HG03469 (cell line): ENCODE data around the gene TNN.
"Not testable (repeated sequence)": the region's sequence is repeated elsewhere in the genome, so short reads cannot be mapped to it uniquely, and the experiment has no call there.

Experiments
- ATAC-seq: cut with Tn5 transposase; IDR thresholded peaks from one replicate; pipeline ENCODE4 v1.9.1; 2021; ENCODE audit warnings: mild to moderate bottlenecking, moderate library complexity, moderate number of reproducible peaks; ENCODE audit not compliant: unreplicated experiment

Gene TNN, protein sequence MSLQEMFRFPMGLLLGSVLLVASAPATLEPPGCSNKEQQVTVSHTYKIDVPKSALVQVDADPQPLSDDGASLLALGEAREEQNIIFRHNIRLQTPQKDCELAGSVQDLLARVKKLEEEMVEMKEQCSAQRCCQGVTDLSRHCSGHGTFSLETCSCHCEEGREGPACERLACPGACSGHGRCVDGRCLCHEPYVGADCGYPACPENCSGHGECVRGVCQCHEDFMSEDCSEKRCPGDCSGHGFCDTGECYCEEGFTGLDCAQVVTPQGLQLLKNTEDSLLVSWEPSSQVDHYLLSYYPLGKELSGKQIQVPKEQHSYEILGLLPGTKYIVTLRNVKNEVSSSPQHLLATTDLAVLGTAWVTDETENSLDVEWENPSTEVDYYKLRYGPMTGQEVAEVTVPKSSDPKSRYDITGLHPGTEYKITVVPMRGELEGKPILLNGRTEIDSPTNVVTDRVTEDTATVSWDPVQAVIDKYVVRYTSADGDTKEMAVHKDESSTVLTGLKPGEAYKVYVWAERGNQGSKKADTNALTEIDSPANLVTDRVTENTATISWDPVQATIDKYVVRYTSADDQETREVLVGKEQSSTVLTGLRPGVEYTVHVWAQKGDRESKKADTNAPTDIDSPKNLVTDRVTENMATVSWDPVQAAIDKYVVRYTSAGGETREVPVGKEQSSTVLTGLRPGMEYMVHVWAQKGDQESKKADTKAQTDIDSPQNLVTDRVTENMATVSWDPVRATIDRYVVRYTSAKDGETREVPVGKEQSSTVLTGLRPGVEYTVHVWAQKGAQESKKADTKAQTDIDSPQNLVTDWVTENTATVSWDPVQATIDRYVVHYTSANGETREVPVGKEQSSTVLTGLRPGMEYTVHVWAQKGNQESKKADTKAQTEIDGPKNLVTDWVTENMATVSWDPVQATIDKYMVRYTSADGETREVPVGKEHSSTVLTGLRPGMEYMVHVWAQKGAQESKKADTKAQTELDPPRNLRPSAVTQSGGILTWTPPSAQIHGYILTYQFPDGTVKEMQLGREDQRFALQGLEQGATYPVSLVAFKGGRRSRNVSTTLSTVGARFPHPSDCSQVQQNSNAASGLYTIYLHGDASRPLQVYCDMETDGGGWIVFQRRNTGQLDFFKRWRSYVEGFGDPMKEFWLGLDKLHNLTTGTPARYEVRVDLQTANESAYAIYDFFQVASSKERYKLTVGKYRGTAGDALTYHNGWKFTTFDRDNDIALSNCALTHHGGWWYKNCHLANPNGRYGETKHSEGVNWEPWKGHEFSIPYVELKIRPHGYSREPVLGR (N-terminal part only)

DNA sequence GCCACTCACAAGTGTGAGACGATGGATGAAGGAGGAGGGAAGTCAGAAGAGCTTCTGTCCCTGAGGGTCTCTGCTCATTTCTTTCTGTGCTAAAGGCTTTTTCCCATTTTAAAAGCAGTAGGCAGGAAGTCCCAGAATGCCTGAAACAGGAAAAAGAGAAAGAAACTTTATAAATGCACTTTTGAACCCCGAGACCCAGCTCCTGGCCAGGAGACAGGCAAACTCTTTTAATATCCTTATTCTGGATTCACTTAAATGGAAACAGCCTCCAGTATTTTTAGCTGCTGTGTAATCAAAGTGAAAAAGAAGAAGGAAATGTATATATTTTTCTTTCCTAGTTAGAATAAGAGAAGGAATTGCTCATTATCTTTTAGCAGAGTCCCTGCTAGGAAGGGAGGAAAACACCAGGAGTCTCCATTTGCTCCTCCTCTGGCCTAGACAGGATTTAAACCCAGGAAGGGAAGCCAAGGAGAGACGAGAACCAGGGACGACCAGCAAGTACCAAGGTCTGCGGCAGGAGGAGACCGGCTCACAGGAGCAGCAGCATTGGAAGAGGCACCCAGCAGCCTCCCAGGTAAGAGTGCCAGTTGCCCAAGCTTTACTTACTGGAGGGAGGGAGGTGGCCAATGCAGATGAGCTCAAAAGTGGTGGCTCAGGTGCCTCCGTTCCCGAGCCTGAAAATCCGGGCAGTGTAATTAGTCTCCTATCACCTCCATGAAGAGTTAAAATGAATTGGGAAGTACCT is at the start of gene TNN:
Gene TNN, plus strand, starts transcription at position 472 of the 745 bp plus-strand sequence. CDS start 9,586 bp downstream, outside the sequence.
- ATAC-seq, result no peak

DNA sequence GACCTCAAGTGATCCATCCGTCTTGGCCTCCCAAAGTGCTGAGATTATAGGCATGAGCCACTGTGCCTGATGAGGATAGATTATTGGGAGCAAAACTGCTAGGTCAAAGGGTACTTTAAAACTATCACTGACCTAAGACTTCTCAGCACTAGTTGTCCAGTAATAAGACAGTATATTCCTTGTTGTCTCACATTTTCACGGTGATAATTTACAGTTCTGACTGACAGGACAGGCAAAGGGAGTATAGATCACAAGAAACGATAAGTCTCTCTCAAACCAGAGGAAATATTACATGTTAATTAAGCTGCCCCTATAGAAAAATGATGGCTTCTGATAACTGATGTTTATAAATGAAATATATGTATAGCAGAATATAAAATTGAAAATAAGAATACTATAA is 48.1 kb upstream of the TNN start:
- ATAC-seq, result no peak

- ATAC-seq, result peak; percentile 76
Measured at GRCh38 chr1:175023043-175023921, 44.4 kb upstream of the TNN start, which contains the start of gene MRPS14. Gene MRPS14, minus strand, starts transcription at chr1:175023425. Its CDS starts 17 bp downstream, at chr1:175023408.

DNA sequence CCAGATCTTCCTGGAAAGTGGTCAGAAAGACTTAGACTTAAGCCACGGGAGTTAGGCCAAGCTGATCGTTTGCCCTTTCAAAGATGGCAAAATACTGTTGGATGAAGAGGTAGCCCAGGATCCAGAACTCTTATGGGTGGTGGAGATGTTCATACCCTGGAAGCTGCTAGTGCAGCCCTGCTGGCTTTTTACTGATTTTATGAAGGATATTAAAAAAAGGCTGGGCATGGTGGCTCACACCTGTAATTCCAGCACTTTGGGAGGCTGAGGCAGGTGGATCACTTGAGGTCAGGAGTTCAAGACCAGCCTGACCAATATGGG is 43.8 kb upstream of the TNN start:
- ATAC-seq, result not testable (repeated sequence)

- ATAC-seq, result no peak
Measured at GRCh38 chr1:175024773-175025172, 42.9 kb upstream of the TNN start.

- ATAC-seq, result no peak
Measured at GRCh38 chr1:175033953-175034352, 33.7 kb upstream of the TNN start.

DNA sequence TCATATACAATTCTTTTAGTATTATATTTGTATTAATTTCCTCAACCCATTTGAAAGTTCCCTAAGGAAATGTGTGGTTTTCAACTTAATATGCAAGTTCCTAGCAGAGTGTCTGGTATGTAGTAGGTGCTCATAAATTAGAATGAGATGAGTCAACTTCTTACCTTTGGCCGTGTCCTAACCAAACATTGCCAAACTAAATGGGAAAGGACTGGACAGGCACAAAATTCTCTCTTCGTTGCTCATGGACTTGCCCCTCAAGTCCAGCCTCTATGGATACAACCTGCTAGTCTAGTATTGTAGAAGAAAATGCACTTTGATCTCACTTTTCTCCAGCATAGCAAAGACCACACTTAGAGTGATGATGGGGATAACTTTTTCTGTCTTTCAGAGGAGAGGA is 32.9 kb upstream of the TNN start:
- ATAC-seq, result no peak

GRCh38 chr1:175035865-175036264 is 31.8 kb upstream of the TNN start:
- ATAC-seq, result no peak

- no peak for ATAC-seq
Measured at GRCh38 chr1:175036476-175036875, 31.2 kb upstream of the TNN start.

DNA sequence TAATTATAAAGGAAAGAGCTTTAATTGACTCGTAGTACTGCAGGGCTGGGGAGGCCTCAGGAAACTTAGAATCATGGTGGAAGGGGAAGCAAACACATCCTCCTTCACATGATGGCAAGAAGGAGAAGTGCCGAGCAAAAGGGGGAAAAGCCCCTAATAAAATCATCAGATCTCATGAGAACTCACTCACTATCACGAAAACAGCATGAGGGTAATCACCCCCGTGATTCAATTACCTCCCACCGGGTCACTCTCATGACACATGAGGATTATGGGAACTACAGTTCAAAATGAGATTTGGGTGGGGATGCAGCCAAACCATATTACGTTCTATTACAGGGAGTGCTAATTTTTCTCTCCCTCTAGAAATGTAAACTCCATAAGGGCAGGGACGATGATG is 30.2 kb upstream of the TNN start:
- no peak for ATAC-seq

DNA sequence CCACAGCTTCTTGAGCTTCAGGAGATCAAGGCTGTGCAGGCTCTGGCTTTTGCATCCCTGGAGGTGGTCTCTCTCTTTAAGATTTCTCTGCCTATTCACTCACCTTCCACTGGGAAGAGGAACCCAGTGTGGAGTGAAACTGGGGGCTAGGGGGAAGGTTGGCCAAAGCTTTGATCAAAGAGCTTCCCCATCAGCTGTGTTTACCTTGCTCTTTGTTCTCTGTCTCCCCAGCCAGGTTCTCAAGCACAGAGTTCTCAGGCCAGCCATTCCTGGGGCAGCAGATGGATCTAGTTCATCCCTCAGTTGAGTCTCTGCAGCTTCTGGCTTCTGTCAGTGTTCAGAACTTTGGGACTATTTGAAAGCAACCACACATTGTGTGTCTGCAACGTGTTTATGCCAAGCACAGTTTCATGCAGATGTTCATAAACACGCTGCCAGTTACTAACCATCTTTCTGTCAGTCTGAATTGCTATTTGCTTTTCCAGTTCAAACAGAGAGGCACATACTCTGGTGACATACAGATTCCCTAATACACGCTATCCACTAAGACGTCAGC is 27.2 kb upstream of the TNN start:
- ATAC-seq, result no peak

- ATAC-seq, result no peak
Measured at GRCh38 chr1:175042650-175043049, 25.0 kb upstream of the TNN start.

DNA sequence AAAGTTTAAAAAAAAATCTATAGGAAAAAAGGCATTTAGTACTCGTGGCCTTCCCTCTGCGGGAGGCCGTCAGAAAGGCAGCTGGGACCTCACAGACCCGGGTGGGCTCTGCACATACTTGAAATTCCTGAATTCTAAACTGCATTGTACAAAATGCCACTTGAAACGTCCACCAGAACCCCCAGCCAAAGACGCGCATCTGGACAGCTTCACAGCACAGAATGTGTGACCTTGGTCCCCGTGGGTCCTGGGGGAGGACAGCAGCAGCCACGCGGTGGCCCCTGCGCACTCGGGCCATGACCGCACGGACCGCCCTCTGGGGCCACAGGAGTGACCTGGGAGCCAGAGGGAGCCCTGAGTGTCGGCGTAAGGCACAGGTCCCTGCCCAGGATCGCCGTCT is 23.8 kb upstream of the TNN start:
- no peak for ATAC-seq

DNA sequence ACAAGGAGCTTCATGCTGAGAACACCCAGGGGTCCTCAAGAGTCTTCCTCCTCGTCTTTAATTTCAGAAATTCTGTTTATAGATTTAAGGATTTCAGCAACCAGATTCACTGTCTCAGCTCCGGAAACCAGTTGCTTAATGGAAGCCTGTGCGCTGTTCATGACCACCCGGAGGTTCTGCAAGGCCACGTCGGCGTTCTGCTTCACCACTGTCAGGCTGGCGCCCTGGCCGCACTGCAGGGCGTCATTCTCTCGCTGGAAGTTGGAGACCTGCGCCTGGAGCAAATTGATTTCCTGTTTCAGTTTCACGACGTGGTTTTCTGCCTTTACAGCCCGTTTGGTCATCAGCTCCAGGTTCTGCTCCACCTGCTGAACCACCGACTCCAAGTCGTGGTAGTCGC is 23.0 kb upstream of the TNN start:
- ATAC-seq, result not testable (repeated sequence)

GRCh38 chr1:175045097-175045496 is 22.5 kb upstream of the TNN start:
- ATAC-seq, result no peak

DNA sequence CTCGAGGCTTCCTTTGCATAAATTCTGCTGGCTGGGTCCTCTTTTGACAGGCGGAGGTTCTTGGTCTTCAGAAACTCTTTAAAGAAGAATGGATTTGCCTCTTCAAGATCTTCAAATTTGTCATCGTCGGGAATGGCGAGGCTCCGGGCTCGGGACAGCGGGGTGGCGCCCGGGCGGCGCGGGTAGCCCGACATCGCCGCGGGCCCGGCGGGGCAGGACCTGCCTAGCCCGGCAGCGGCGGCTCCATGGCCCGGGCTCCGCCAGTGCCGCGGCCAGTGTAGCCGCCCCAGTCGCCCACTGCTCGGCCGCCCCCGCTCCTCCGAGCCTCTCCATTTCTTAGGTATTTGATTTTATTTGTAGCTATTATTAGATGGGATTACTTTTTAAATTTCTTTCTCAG is 22.1 kb upstream of the TNN start:
- no peak for ATAC-seq

DNA sequence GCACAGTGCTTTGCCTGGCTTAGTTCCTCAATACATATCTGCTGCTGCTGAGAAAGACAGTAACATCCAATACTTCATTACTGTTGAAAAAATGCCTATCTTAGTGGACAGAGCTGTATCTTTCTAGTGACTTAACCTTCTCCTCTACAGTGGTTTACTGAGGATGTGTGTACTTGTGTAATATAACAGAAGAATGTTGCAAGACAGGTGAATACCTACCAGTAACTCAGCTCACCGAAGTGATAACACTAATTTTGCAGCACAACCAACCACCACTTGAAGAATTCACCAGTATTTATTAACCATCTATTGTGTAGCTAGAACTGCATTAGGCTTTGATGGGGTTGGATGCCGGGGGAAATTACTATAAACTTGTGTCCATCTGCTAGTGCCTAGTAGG is 16.6 kb upstream of the TNN start:
- no peak for ATAC-seq

GRCh38 chr1:175054736-175055135 is 12.9 kb upstream of the TNN start:
- ATAC-seq, result no peak

GRCh38 chr1:175062339-175062738 is 5.3 kb upstream of the TNN start:
- ATAC-seq, result no peak
